Gastroesophageal sphincter (tissue), 4 donors: Measurements from ENCODE around the gene CKS2. TPM values are rescaled to one million over a fixed set of nuclear protein-coding genes. Genes with fewer than 3 reads are reported as not detected.

Experiments
- ATAC-seq: fragments of 150-250 bp; one replicate; pipeline ENCODE4 v1.9.1; 2016; ENCODE audit warnings: mild to moderate bottlenecking, moderate library complexity
- H3K27ac ChIP-seq, 4 donors: fragments of 200-600 bp; sonication (generic) in 3 of 4; 1 replicate in 3 of 4; 2 replicates in 1 of 4; pipeline ENCODE4 v1.5.1; 2016 to 2019
- H3K27me3 ChIP-seq: fragments of 200-600 bp; sonication (generic); one replicate; pipeline ENCODE4 v1.5.1; 2019
- H3K36me3 ChIP-seq, 2 donors: fragments of 200-600 bp; sonication (generic); one replicate each; pipeline ENCODE4 v1.5.1; 2019; ENCODE audit warnings: control low read depth in 1 of 2
- H3K4me1 ChIP-seq, 3 donors: fragments of 200-600 bp; sonication (generic); 1 replicate in 2 of 3; 2 replicates in 1 of 3; pipeline ENCODE4 v1.5.1; 2016 to 2019; ENCODE audit warnings: control low read depth in 2 of 3
- H3K4me3 ChIP-seq, 2 donors: fragments of 200-600 bp; sonication (generic); one replicate each; pipeline ENCODE4 v1.5.1; 2019; ENCODE audit warnings: mild to moderate bottlenecking in 1 of 2, moderate library complexity in 1 of 2
- H3K9me3 ChIP-seq, 3 donors: fragments of 200-600 bp; sonication (generic); one replicate each; pipeline ENCODE4 v1.5.1; 2017 to 2019; ENCODE audit warnings: control low read depth in 2 of 3
- CTCF ChIP-seq, 4 experiments: fragments of 200-600 bp in 2 of 4; fragments of 450-650 bp in 2 of 4; sonication (generic) in 1 of 4; IDR thresholded peaks; one replicate each; pipeline ENCODE4 v1.5.1; 2017 to 2019; ENCODE audit warnings: antibody characterized with exemption in 4 of 4, mild to moderate bottlenecking in 2 of 4, moderate library complexity in 2 of 4
- EP300 ChIP-seq: sonication (generic); formaldehyde crosslinking; IDR thresholded peaks from one replicate; pipeline ENCODE4 v1.6.1; 2017; ENCODE audit warnings: antibody characterized with exemption, mild to moderate bottlenecking
- POLR2A ChIP-seq, 2 donors: fragments of 450-650 bp; IDR thresholded peaks; one replicate each; pipeline ENCODE4 v1.6.1; 2017; ENCODE audit warnings: antibody characterized with exemption in 2 of 2, mild to moderate bottlenecking in 2 of 2, moderate library complexity in 1 of 2
- POLR2AphosphoS5 ChIP-seq: sonication (generic); formaldehyde crosslinking; IDR thresholded peaks from one replicate; pipeline ENCODE4 v1.6.1; 2017; ENCODE audit warnings: antibody characterized with exemption
- WGBS, 2 donors: methylation state at CpG; one replicate each; pipeline ENCODE4 v1.1.5; 2018; ENCODE audit warnings: low coverage in 1 of 2; 5-methylcytosine and 5-hydroxymethylcytosine counted together
- total RNA-seq, 4 donors: library from RNA; depleted of rRNA; stranded (reverse); fragments of >200 nt; gene quantifications; one replicate each; pipeline ENCODE4 v1.1.0, GENCODE V29; 2016

The CKS2 gene
- total RNA-seq, 4 donors from 2014 or later = 0.81 to 9.9 (median 4.2) TPM

GRCh38 chr9:89323390-89323789 is 12.4 kb downstream of the CKS2 start:
- no peak overlapping the region for H3K27ac ChIP-seq
- H3K27me3 ChIP-seq = no peaks in the 10 kb centered on the region
- H3K36me3 ChIP-seq = peaks cover 0 to 37% of the 10 kb centered on the region in 2 donors
- no peak for TF ChIP-seq EP300
- no peak for TF ChIP-seq POLR2AphosphoS5
- TF ChIP-seq POLR2A (IDR thresholded peaks at IDR 0.05) = no peak
- TF ChIP-seq CTCF (IDR thresholded peaks at IDR 0.05) = no peak
- peaks cover 0 to 69% (median 7%) of the 10 kb centered on the region in 3 donors for H3K4me1 ChIP-seq
- H3K9me3 ChIP-seq = no peaks in the 10 kb centered on the region
- H3K4me3 ChIP-seq = no peak overlapping the region
- no peak for ATAC-seq
- WGBS, 2 donors = 68% methylated on average over 4 of the region's 4 CpGs

GRCh38 chr9:89325733-89326132 is 14.7 kb downstream of the CKS2 start:
- TF ChIP-seq POLR2AphosphoS5 = no peak
- no peak for TF ChIP-seq EP300
- no peak for TF ChIP-seq POLR2A (IDR thresholded peaks at IDR 0.05)
- TF ChIP-seq CTCF (IDR thresholded peaks at IDR 0.05) = no peak
- ATAC-seq = no peak
- peaks cover 2 to 61% of the 10 kb centered on the region in 2 donors for H3K36me3 ChIP-seq

DNA sequence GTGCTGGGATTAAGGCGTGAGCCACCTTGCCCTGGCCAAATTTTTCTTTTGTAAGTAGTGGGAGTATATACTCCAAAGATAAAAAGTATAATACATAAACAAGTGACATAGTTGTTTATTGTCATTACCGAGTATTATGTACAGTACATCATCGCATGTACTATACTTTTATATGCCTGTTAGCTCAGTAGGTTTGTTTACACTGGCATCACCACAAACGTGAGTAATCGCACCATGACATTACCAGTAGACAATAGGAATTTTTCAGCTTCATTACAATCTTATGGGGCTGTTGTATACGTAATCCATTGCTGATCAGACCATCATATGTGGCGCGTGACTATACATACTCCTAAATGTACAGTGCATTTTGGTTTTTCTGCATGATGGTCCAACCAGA is 17.1 kb downstream of the CKS2 start:
- no peak for ATAC-seq
- no peaks in the 10 kb centered on the region for H3K27me3 ChIP-seq
- no peak for TF ChIP-seq EP300
- TF ChIP-seq POLR2A (IDR thresholded peaks at IDR 0.05) = no peak
- TF ChIP-seq CTCF (IDR thresholded peaks at IDR 0.05) = no peak
- no peak for TF ChIP-seq POLR2AphosphoS5
- no peak overlapping the region for H3K4me3 ChIP-seq
- 88 to 93% methylated on average over 8 of the region's 8 CpGs for WGBS, 2 donors
- H3K36me3 ChIP-seq = peaks cover 2 to 77% of the 10 kb centered on the region in 2 donors
- H3K4me1 ChIP-seq = peaks cover 0 to 28% (median 0%) of the 10 kb centered on the region in 3 donors
- H3K9me3 ChIP-seq = no peaks in the 10 kb centered on the region
- no peak overlapping the region for H3K27ac ChIP-seq

More at GRCh38 chr9:89325733-89326132, 14.7 kb downstream of the CKS2 start:
- WGBS, 2 donors = 87 to 91% methylated on average over 3 of the region's 3 CpGs
- Histone ChIP-seq H3K9me3 (no peaks in the 10 kb centered on the region), H3K4me3 (no peak overlapping the region), H3K4me1 (peaks cover 0 to 52% (median 0%) of the 10 kb centered on the region in 3 donors), H3K27me3 (no peaks in the 10 kb centered on the region), H3K27ac (no peak overlapping the region)

DNA sequence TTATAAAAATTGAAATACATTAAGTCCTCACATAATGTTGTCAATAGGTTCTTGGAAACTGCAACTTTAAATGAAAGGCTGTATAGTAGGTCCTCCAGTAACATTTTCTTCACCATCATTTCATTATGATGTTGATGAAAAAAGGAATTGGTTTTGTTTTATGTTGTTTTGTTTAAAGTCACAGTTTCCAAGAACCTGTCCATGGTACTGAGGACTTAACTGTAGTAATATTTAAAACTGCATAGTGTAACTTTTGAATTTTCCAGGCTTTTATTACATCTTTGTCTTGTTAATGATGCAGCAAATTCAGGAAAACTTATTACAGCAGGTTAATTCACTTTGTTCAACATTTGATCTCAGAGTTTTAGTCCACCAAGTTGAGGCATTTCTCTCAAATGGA is 18.9 kb downstream of the CKS2 start:
- H3K27me3 ChIP-seq = no peaks in the 10 kb centered on the region
- peaks cover 0 to 11% (median 0%) of the 10 kb centered on the region in 3 donors for H3K4me1 ChIP-seq
- TF ChIP-seq POLR2AphosphoS5 (no peak), EP300 (no peak), CTCF (IDR thresholded peaks at IDR 0.05) (no peak), POLR2A (IDR thresholded peaks at IDR 0.05) (no peak)
- ATAC-seq = no peak
- H3K4me3 ChIP-seq = no peak overlapping the region
- peaks cover 11 to 95% of the 10 kb centered on the region in 2 donors for H3K36me3 ChIP-seq
- no peaks in the 10 kb centered on the region for H3K9me3 ChIP-seq
- no peak overlapping the region for H3K27ac ChIP-seq

- Histone ChIP-seq H3K9me3 (no peaks in the 10 kb centered on the region), H3K27ac (no peak overlapping the region), H3K4me1 (peaks cover 0 to 5% (median 0%) of the 10 kb centered on the region in 3 donors), H3K4me3 (no peak overlapping the region), H3K36me3 (peaks cover 11 to 100% of the 10 kb centered on the region in 2 donors), H3K27me3 (no peaks in the 10 kb centered on the region)
- no peak for TF ChIP-seq CTCF (IDR thresholded peaks at IDR 0.05)
- TF ChIP-seq POLR2A (IDR thresholded peaks at IDR 0.05) = no peak
- no peak for TF ChIP-seq POLR2AphosphoS5
- no peak for TF ChIP-seq EP300
- ATAC-seq = no peak
- 83% methylated on average over 2 of the region's 7 CpGs; no CpG with 5 or more reads in 1 of the 2 donors for WGBS, 2 donors
Observed at GRCh38 chr9:89330513-89330912, 19.5 kb downstream of the CKS2 start.
